Mammary epithelial cell (primary cell): ENCODE results near the gene SAMD4B.

ENCODE experiments used
- EZH2 ChIP-seq: IDR thresholded peaks from 2 replicates; pipeline ENCODE4 v1.6.1; 2012; ENCODE audit warnings: low read length, inconsistent platforms, borderline replicate concordance
- TF ChIP-seq, protein P1 (sequence below), 2 donors: IDR thresholded peaks in 1 of 2; conservative IDR thresholded peaks in 1 of 2; 2 replicates each; pipeline ENCODE4 v1.5.1; 2011 to 2012; ENCODE audit warnings: inconsistent platforms in 2 of 2, low read length in 2 of 2, mild to moderate bottlenecking in 2 of 2, control low read depth in 1 of 2, low read depth in 1 of 2; ENCODE audit not compliant: insufficient read depth in 1 of 2; ENCODE audit errors: extremely low read depth in 1 of 2

DNA sequence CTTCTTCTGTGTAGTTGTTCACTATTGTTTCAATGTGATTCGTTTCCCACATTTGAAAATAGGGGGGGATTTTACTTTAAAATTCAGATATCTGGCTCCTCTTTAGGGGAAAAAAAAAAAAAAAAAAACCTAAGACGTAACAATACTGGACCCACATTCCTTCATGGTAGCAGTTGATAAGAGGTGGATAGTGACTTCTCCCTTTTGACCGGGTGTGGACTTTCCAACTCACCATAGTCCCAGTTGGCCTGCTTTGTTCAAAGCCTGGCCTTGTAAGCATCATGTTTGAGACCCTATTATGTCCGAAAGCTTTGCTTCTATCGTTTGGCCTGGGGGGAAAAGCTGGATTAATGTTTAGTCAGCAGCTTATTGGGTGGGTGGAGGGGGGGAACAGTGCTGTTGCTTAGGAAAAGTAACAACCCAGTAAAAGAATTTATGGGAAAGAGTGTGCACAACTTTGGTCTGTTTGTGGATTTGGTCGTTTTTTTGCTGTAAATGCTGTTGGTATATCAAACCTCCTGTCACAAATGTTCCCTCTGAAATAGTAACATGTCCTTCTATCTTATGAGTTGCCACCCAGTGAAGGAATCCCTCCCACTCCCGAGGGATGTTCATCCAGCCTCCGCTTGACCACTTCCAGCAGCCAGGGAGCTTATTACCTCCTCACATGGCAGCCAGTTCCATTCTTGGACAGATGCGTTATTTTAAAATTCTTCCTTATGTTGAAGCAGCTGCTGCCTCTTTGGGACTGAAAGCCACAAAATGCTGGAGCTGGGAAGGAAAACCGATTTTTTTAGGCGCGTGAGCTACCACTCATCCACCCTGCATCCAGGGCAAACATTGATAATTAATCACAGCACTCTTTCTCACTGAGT is 10.4 kb downstream of the SAMD4B start:
- TF ChIP-seq, protein P1, sequence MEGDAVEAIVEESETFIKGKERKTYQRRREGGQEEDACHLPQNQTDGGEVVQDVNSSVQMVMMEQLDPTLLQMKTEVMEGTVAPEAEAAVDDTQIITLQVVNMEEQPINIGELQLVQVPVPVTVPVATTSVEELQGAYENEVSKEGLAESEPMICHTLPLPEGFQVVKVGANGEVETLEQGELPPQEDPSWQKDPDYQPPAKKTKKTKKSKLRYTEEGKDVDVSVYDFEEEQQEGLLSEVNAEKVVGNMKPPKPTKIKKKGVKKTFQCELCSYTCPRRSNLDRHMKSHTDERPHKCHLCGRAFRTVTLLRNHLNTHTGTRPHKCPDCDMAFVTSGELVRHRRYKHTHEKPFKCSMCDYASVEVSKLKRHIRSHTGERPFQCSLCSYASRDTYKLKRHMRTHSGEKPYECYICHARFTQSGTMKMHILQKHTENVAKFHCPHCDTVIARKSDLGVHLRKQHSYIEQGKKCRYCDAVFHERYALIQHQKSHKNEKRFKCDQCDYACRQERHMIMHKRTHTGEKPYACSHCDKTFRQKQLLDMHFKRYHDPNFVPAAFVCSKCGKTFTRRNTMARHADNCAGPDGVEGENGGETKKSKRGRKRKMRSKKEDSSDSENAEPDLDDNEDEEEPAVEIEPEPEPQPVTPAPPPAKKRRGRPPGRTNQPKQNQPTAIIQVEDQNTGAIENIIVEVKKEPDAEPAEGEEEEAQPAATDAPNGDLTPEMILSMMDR (conservative IDR thresholded peaks at IDR 0.05 in 1 of 2, IDR thresholded peaks at IDR 0.05 in 1 of 2; ENCODE audit: extremely low read depth in 1 of 2, insufficient read depth in 1 of 2, low read depth in 1 of 2, low read length in 2 of 2), result no peak
- no peak for TF ChIP-seq EZH2
